Stimulated activated naive B cell treated with anti-CD40 and anti-IgM and Interleukin-4, amounts not matched to agents 10 μg/mL and 1 μg/mL and 100 μg/mL, for 72 hours (primary cell): ENCODE measurements around the gene GPAT3.
A peak's percentile ranks its signal among the peaks of the same experiment; 100 is the strongest.
"Not testable (repeated sequence)": the region's sequence is repeated elsewhere in the genome, so short reads cannot be mapped to it uniquely, and the experiment has no call there.

Source experiments
- ATAC-seq, 2 donors: fragments of 150-1000 bp; cut with Tn5 transposase; replicated peaks; 2 replicates each; pipeline ENCODE4 v1.10.0; 2021; ENCODE audit warnings: moderate library complexity in 1 of 2
- DNase-seq: peaks from one replicate; pipeline ENCODE4 v3.0.0; 2021
- H3K27ac Mint-ChIP-seq: one replicate; pipeline ENCODE4 v1.8.0; 2022; ENCODE audit warnings: mild to moderate bottlenecking, mixed read lengths
- H3K27me3 Mint-ChIP-seq, 2 donors: one replicate each; pipeline ENCODE4 v1.8.0; 2022; ENCODE audit warnings: mixed read lengths in 2 of 2
- H3K36me3 Mint-ChIP-seq, 2 donors: one replicate each; pipeline ENCODE4 v1.8.0; 2022; ENCODE audit warnings: mixed read lengths in 2 of 2, mild to moderate bottlenecking in 1 of 2
- H3K4me1 Mint-ChIP-seq, 2 donors: one replicate each; pipeline ENCODE4 v1.8.0; 2022; ENCODE audit warnings: mixed read lengths in 2 of 2, mild to moderate bottlenecking in 1 of 2
- H3K4me3 Mint-ChIP-seq, 2 donors: one replicate each; pipeline ENCODE4 v1.8.0; 2022; ENCODE audit warnings: mild to moderate bottlenecking in 2 of 2, mixed read lengths in 2 of 2, moderate library complexity in 1 of 2
- H3K9me3 Mint-ChIP-seq, 2 donors: one replicate each; pipeline ENCODE4 v1.8.0; 2022; ENCODE audit warnings: mixed read lengths in 2 of 2, mild to moderate bottlenecking in 1 of 2

Gene GPAT3

DNA sequence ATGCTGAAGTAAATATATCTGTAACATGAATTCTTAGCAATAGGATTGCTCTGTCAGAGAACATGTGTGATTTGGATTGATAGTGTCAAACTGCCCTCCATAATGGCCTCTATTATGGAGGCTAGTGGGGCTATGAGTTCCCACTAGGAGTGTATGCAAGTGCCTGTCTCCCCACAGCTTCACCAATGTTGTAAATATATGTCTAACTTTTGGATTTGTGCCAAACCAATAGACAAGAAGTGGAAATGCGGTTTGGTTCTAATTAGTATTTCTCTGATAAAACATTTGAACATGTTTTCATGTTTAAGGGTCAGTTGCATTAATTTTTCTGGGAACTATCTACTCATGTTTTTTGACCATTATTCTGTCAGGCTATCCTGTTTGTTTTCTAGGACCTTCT, 28.1 kb downstream of the GPAT3 start:
- peaks cover 0 to 2% of the 10 kb centered on the region in 2 donors for H3K9me3 Mint-ChIP-seq
- H3K27ac Mint-ChIP-seq, result no peak overlapping the region
- H3K4me1 Mint-ChIP-seq, result peaks cover 0 to 15% of the 10 kb centered on the region in 2 donors
- DNase-seq, result no peak
- ATAC-seq, result no peak
- peaks cover 0 to 19% of the 10 kb centered on the region in 2 donors for H3K27me3 Mint-ChIP-seq
- H3K36me3 Mint-ChIP-seq, result no peaks in the 10 kb centered on the region
- H3K4me3 Mint-ChIP-seq, result no peak overlapping the region

DNA sequence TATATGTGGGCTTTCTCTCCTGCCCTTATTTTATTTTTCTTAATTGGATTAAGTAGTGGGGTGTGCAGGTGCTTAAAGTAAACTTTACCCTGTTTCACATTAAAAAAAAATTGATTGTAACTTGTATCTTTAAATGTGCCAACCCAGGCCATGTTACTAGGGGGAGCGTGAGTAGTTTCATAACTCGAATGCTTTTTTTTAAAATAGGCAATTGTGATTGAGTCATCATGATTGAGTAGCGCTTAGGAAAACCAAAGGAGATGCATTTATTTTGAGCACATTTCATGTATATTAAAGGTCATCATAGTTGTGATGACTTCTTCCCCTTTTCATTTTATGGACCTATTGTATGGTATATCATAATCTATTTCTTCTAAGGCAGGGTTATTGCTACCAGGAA, 32.2 kb downstream of the GPAT3 start:
- Mint-ChIP-seq H3K4me1 (peaks cover 8 to 19% of the 10 kb centered on the region in 2 donors), H3K27me3 (peaks cover 0 to 14% of the 10 kb centered on the region in 2 donors), H3K4me3 (no peak overlapping the region), H3K9me3 (peaks cover 0 to 2% of the 10 kb centered on the region in 2 donors), H3K36me3 (no peaks in the 10 kb centered on the region), H3K27ac (no peak overlapping the region)
- ATAC-seq, result no peak
- DNase-seq, result no peak

DNA sequence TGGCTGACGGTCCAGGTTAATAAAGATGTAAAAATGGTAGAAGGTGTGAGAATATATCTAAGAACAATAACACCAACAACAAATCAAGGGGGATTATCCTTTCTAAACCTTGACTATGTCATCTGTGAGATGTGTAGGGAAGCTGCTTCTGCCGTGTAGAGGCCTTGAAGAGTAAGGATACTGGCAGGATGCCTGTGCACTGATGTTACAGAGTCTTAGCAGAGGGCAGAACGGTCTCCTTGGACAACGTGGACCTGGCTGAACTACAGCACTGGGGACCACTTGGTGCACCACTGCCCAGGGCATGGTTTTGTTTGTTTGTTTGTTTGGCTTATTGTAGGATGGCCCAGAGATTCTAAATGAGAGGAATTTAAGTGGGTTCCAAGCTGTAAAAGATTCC, 33.5 kb downstream of the GPAT3 start:
- DNase-seq (no peak), ATAC-seq (no peak)
- Mint-ChIP-seq H3K4me1 (peaks cover 8 to 19% of the 10 kb centered on the region in 2 donors), H3K36me3 (no peaks in the 10 kb centered on the region), H3K4me3 (no peak overlapping the region), H3K27me3 (peaks cover 0 to 14% of the 10 kb centered on the region in 2 donors), H3K9me3 (peaks cover 0 to 2% of the 10 kb centered on the region in 2 donors), H3K27ac (no peak overlapping the region)

DNA sequence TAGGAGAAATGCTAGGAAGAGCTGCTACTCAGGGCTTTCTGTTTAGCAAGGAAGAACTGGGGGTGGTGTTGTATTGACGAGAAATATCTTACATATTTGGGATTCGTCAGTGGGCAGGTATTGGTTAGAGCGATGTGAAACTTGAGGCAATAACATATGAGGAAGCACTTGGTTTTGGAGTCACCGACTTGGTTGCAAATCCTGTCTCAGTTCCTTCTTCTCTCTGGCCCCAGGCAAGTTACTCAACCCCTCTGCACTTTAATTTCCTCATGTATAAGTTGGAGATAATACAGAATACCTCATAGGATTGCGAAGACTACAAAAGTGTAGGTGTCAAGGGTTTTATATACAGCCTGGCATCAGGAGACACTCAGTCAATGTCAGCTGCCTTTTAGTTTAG, 34.1 kb downstream of the GPAT3 start:
- Mint-ChIP-seq H3K9me3 (peaks cover 0 to 2% of the 10 kb centered on the region in 2 donors), H3K36me3 (no peaks in the 10 kb centered on the region), H3K4me1 (peaks cover 8 to 19% of the 10 kb centered on the region in 2 donors), H3K4me3 (no peak overlapping the region), H3K27ac (no peak overlapping the region), H3K27me3 (peaks cover 0 to 14% of the 10 kb centered on the region in 2 donors)
- peak; percentile 99 for ATAC-seq
- DNase-seq, result peak; percentile 23

DNA sequence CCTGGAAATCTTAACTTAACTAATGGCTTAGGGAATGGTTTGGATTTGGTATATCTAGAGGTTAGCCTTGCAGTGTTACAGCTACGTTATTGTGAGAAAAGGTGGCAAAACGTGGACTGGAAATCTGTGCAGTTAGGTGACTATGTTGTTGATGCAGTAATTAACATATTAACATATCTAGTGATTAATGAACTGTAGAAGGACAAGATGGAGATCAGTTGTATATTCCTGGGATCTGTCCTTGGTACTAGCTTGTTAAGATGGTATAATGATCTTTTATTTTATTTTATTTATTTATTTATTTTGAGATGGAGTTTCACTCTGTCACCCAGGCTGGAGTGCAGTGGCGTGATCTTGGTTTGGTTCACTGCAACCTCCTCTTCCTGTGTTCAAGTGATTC, 36.9 kb downstream of the GPAT3 start:
- H3K4me3 Mint-ChIP-seq, result no peak overlapping the region
- H3K27ac Mint-ChIP-seq, result no peak overlapping the region
- H3K9me3 Mint-ChIP-seq, result peaks cover 0 to 2% of the 10 kb centered on the region in 2 donors
- peaks cover 8 to 19% of the 10 kb centered on the region in 2 donors for H3K4me1 Mint-ChIP-seq
- H3K36me3 Mint-ChIP-seq, result no peaks in the 10 kb centered on the region
- DNase-seq, result no peak
- no peak for ATAC-seq
- no peaks in the 10 kb centered on the region for H3K27me3 Mint-ChIP-seq

DNA sequence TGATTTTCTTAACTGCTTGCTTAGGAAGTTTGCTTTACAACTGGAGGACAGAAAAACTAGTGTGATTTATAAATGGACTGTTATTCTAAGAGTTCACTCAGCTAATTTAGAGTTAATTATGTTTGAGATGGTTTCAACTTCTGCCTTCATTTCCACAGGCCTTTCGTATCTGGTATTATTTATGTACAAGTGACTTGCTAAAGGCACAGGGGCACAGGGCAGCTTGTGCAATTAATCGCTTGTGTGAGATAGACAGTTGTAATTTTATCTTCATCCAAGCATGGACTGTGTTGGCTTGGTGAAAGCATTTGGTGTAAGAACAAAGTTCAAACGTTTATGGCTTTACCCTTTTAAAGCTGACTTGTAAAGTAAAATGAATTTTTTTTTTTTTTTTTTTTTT, 38.3 kb downstream of the GPAT3 start:
- Mint-ChIP-seq H3K27ac (no peak overlapping the region), H3K36me3 (no peaks in the 10 kb centered on the region), H3K4me3 (no peak overlapping the region), H3K27me3 (peaks cover 1 to 4% of the 10 kb centered on the region in 2 donors), H3K9me3 (no peaks in the 10 kb centered on the region), H3K4me1 (peaks cover 7 to 12% of the 10 kb centered on the region in 2 donors)
- no peak for DNase-seq
- no peak for ATAC-seq

DNA sequence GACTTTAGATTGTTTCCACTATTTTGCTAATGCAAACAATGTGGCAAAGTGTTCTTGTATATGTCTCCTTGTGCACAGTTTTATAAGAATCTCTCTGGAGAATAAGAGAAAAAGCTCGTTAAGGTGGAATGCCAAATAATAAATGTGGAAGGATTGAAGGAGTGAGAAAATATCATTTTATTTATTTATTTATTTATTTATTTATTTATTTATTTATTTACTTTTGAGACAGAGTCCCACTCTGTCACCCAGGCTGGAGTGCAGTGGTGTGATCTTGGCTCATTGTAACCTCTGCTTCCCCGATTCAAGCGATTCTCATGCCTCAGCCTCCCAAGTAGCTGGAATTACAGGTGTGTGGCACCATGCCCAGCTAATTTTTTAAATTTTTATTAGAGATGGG, 40.3 kb downstream of the GPAT3 start:
- not testable (repeated sequence) for ATAC-seq, H3K9me3 Mint-ChIP-seq, H3K27ac Mint-ChIP-seq, H3K27me3 Mint-ChIP-seq, DNase-seq, H3K4me3 Mint-ChIP-seq, H3K4me1 Mint-ChIP-seq, H3K36me3 Mint-ChIP-seq

DNA sequence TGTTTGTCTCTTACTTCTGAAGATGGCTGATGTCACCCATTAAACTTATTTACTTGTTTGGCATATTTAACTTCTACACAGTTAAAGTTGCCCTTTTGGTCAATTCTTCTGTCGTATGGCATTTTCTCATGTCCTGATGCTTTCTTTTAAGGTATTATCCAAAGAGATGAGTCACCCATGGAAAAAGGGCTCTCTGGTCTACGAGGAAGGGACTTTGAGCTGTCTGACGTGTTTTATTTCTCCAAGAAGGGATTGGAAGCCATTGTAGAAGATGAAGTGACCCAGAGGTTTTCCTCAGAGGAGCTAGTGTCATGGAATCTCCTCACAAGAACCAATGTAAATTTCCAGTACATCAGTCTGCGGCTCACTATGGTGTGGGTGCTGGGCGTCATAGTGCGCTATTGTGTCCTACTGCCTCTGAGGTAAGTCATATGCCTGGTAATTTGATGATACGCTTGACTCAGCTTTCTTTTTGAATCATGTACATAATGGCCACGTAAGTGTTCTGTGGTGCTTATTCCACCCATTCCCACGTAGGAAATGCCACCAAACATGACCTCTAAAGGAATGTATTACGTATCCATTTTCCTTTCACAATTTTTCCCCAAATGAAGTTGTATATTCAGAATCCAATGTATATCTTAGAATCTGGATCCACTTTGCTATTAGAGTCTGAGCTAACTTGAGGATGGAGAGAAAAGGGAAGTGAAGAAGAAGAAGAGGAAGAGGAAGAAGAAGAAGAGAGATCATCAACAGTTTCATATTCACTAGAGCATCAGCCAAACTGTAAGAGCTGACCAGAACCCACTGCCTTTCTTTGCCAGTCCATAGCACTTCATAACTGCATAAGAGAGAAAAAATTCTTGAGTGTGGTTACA, 45.7 kb downstream of the GPAT3 start:
- H3K4me1 Mint-ChIP-seq, result peaks cover 15 to 23% of the 10 kb centered on the region in 2 donors
- peak overlapping the region; percentile 48 for H3K27ac Mint-ChIP-seq
- peak; percentile 54 for DNase-seq
- H3K36me3 Mint-ChIP-seq, result peaks cover 0 to 1% of the 10 kb centered on the region in 2 donors
- peaks cover 5 to 9% of the 10 kb centered on the region in 2 donors for H3K27me3 Mint-ChIP-seq
- ATAC-seq, result peak; percentile 93 to 95
- peaks cover 0 to 1% of the 10 kb centered on the region in 2 donors for H3K9me3 Mint-ChIP-seq
- peak overlapping the region; percentile 1 to 38 for H3K4me3 Mint-ChIP-seq

DNA sequence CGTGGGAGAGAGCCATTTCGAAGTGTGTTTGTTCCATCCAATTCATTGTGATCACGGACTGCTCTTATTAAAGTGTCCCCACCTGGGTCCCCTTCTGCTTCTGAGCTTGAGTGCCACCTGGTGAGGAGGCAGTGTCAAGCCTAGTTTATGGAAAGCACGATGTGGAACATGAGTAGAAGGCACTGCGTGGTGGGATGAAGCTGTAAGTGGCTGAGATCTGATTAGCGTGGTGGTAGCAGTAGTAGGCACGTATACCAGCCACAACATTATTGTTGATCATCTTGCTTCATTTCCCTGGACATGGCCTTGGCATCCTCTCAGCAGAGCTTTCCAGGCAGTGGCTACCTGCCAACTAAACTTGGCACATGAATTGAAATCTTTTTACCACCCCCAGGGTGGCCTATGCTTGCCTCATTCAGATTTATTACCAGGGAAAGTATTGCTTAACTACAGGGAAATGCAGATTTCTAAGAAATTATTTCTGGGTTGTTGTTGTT, 46.4 kb downstream of the GPAT3 start:
- peak overlapping the region; percentile 1 to 38 for H3K4me3 Mint-ChIP-seq
- peaks cover 15 to 23% of the 10 kb centered on the region in 2 donors for H3K4me1 Mint-ChIP-seq
- ATAC-seq, result no peak

DNA sequence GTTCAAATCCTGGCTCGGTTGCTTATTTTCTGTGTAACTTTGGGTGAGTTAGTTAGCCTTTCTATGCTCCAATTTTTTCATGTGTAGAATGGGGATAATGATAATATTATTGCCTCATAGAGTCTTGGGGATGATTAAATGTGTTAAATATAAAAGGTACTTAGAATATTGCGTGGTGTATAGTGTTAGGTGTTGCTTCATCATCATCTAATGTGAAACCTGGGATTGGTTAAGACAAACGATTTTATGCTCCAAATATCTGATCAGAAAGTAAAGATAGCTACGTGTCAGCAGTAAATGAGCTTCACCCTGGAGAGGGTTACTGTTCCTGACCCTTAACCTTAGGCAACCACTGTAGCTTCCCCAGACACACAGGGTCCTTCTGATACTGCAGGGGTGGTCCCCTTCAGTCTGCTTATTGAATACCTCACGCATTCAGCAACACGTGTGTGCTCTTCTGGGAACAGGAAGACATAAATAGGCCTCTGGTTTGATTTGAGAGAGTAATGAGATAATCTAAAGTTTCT, 50.1 kb downstream of the GPAT3 start:
- peaks cover 0 to under 1% of the 10 kb centered on the region in 2 donors for H3K9me3 Mint-ChIP-seq
- no peak overlapping the region for H3K27ac Mint-ChIP-seq
- H3K36me3 Mint-ChIP-seq, result peaks cover 0 to 1% of the 10 kb centered on the region in 2 donors
- DNase-seq (no peak), ATAC-seq (no peak)
- H3K4me1 Mint-ChIP-seq, result peaks cover 14 to 20% of the 10 kb centered on the region in 2 donors
- H3K27me3 Mint-ChIP-seq, result no peaks in the 10 kb centered on the region
- no peak overlapping the region for H3K4me3 Mint-ChIP-seq

More for the DNA sequence above, 46.4 kb downstream of the GPAT3 start:
- Mint-ChIP-seq H3K27me3 (peaks cover 5 to 9% of the 10 kb centered on the region in 2 donors), H3K9me3 (peaks cover 0 to 1% of the 10 kb centered on the region in 2 donors), H3K27ac (peak overlapping the region; percentile 48), H3K36me3 (peaks cover 0 to 1% of the 10 kb centered on the region in 2 donors)
- peak; percentile 69 for DNase-seq

DNA sequence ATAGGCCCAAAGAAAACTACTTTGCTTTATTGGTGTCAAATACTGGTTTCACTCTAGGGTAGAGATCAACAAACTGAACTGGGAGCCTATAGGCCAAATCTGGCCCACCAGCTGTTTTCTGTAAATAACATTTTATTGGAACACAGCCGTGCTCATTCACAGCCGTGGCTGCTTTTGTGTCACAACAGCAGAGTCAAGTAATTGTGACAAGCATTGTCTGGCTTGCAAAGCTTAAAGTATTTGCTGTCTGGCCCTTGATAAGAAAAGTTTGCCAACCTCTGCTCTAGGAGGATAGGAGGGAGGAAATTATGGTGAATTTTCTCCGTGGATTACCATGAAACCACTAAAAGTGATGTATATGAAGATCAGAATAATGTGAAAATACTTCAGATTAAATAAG, 53.4 kb downstream of the GPAT3 start:
- H3K4me1 Mint-ChIP-seq, result no peaks in the 10 kb centered on the region
- DNase-seq (no peak), ATAC-seq (no peak)
- no peaks in the 10 kb centered on the region for H3K27me3 Mint-ChIP-seq
- H3K27ac Mint-ChIP-seq, result no peak overlapping the region
- H3K9me3 Mint-ChIP-seq, result no peaks in the 10 kb centered on the region
- H3K36me3 Mint-ChIP-seq, result peaks cover 0 to 1% of the 10 kb centered on the region in 2 donors
- H3K4me3 Mint-ChIP-seq, result no peak overlapping the region

DNA sequence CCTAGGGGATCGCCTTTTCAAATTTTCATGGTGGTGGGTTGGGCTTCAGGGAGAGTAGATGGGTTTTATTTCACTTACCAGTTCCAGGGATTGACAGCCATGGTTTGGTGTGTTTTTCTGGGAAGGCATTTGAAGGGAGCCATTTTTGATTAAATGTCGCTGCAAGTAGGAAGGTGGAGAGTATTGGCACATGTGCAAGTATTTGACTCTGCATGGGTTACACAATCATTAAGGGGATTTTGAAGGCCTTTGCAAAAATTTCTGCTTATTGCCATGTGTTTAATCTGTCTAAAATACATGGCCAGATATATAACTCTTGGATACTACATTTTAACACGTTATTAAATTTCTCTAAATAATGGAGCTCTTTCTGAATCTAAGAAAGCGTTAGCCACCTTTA, 55.1 kb downstream of the GPAT3 start:
- H3K36me3 Mint-ChIP-seq, result no peaks in the 10 kb centered on the region
- H3K4me1 Mint-ChIP-seq, result no peaks in the 10 kb centered on the region
- DNase-seq (no peak), ATAC-seq (no peak)
- no peak overlapping the region for H3K4me3 Mint-ChIP-seq
- peaks cover 0 to 9% of the 10 kb centered on the region in 2 donors for H3K27me3 Mint-ChIP-seq
- no peaks in the 10 kb centered on the region for H3K9me3 Mint-ChIP-seq
- no peak overlapping the region for H3K27ac Mint-ChIP-seq

DNA sequence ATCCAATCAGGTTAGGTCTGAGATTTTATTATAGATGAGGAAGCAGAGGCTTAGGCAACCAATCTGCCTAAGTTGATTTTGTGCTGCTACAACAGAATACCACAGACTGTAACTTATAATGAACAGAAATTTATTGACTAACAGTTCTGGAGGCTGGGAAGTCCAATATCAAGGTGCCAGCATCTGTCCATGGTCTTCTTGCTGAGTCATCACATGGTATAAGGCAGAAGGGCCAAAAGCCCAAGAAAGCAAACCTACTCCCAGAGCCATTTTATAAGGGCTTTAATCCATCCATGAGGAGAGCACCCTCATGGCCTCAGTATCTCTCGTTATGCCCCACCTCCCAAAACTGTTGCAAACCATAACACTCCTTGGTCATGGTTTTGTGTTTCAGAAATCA, 55.8 kb downstream of the GPAT3 start:
- H3K27me3 Mint-ChIP-seq, result peaks cover 0 to 9% of the 10 kb centered on the region in 2 donors
- no peak for ATAC-seq
- H3K4me3 Mint-ChIP-seq, result no peak overlapping the region
- DNase-seq, result no peak
- no peak overlapping the region for H3K27ac Mint-ChIP-seq
- H3K36me3 Mint-ChIP-seq, result no peaks in the 10 kb centered on the region
- H3K4me1 Mint-ChIP-seq, result no peaks in the 10 kb centered on the region
- H3K9me3 Mint-ChIP-seq, result no peaks in the 10 kb centered on the region

DNA sequence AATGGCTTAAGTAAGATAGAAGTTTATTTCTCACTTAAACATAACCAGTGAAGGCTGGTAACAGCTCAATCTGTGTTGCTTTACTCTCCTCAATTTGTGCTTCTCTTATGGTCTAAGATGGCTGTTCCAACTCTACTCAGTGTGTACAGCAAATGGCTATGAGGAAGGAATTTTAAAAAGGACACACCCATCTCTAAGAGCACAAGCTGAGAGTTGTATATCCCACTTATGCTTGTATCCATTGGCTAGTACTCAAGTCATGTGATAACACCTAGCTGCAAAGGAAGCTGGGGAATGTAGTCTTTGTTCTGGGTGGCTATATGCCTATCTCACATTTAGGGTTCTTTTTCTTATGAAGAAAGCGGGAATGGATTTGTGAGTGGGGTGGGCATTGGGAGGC, 63.3 kb downstream of the GPAT3 start:
- H3K27me3 Mint-ChIP-seq, result peaks cover 0 to 9% of the 10 kb centered on the region in 2 donors
- peaks cover 2 to 4% of the 10 kb centered on the region in 2 donors for H3K9me3 Mint-ChIP-seq
- ATAC-seq, result peak; percentile 68 to 94
- H3K27ac Mint-ChIP-seq, result no peak overlapping the region
- no peaks in the 10 kb centered on the region for H3K36me3 Mint-ChIP-seq
- H3K4me3 Mint-ChIP-seq, result no peak overlapping the region
- peak; percentile 4 for DNase-seq
- no peaks in the 10 kb centered on the region for H3K4me1 Mint-ChIP-seq

DNA sequence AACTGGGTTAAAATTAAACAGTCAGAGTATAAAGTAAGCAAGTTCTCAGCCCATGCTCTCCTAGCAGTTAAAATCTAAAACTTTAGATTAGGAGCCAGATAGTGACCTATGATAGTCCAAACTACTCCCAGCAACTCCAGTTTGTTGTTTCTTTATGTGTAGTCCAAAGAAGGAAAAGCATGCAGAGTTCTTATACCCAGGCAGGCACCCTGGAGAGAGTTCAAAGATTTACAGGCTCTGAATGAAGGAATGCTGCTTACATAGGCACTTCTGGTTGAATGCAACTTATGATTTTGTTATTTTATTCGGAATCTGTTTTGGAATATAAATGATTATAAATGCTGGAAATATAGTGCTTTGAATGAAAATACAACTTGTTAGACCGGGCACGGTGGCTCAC, 67.2 kb downstream of the GPAT3 start:
- ATAC-seq (no peak), DNase-seq (no peak)
- no peaks in the 10 kb centered on the region for H3K27me3 Mint-ChIP-seq
- H3K9me3 Mint-ChIP-seq, result peaks cover 2 to 4% of the 10 kb centered on the region in 2 donors
- no peak overlapping the region for H3K27ac Mint-ChIP-seq
- H3K4me1 Mint-ChIP-seq, result no peaks in the 10 kb centered on the region
- no peak overlapping the region for H3K4me3 Mint-ChIP-seq
- no peaks in the 10 kb centered on the region for H3K36me3 Mint-ChIP-seq
